ENCODE results near the gene LEAP2. TPM values are rescaled to one million over a fixed set of nuclear protein-coding genes. Genes with fewer than 3 reads are reported as not detected.

The LEAP2 gene
- total RNA-seq, 1 donor, result 0.18 TPM

DNA sequence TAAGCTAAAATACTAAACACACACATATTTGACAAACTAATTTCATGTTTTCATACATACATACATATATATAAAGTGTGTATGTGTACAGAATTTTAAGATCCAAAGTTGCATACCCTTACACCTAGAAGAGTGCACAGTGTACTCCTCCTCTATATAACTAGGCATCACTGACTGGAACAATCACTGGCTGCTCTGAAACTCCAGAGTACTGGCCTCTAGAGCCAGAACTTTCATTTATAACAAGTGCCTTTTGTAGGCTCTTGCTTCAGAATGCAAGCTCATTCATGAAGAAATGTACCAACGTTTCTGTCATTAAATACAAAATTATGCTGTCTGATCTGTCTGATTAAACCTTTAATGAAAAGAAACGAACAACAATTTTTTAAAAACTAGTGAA, 4.0 kb downstream of the LEAP2 start:
- no peak overlapping the region for H3K4me3 ChIP-seq (ENCODE audit: low read depth, low read length)
- TF ChIP-seq, protein P1, sequence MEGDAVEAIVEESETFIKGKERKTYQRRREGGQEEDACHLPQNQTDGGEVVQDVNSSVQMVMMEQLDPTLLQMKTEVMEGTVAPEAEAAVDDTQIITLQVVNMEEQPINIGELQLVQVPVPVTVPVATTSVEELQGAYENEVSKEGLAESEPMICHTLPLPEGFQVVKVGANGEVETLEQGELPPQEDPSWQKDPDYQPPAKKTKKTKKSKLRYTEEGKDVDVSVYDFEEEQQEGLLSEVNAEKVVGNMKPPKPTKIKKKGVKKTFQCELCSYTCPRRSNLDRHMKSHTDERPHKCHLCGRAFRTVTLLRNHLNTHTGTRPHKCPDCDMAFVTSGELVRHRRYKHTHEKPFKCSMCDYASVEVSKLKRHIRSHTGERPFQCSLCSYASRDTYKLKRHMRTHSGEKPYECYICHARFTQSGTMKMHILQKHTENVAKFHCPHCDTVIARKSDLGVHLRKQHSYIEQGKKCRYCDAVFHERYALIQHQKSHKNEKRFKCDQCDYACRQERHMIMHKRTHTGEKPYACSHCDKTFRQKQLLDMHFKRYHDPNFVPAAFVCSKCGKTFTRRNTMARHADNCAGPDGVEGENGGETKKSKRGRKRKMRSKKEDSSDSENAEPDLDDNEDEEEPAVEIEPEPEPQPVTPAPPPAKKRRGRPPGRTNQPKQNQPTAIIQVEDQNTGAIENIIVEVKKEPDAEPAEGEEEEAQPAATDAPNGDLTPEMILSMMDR (IDR thresholded peaks at IDR 0.05; ENCODE audit: insufficient read depth, low read length), result no peak
- no peak for DNase-seq (ENCODE audit: low read depth)

DNA sequence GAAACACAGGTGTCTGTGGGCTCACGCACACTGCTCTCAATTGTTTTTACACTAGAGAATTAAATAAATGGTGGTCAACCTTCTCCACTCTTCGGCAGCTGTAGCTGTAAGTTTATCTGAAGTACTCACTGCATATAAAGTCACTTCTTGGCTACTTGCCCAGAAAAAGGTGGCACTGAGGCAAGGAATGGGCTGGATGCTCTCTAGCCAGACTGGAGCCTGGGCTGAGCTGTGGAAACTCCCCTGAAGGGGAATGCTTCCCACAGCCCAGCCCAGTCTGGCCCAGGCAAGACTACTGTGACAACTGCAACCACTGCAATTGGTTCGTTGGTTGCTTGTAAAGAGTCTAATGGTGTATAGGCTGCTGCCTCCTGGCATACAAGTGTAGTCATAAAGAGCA, 4.5 kb downstream of the LEAP2 start:
- TF ChIP-seq, protein P1 (IDR thresholded peaks at IDR 0.05; ENCODE audit: insufficient read depth, low read length), result no peak

DNA sequence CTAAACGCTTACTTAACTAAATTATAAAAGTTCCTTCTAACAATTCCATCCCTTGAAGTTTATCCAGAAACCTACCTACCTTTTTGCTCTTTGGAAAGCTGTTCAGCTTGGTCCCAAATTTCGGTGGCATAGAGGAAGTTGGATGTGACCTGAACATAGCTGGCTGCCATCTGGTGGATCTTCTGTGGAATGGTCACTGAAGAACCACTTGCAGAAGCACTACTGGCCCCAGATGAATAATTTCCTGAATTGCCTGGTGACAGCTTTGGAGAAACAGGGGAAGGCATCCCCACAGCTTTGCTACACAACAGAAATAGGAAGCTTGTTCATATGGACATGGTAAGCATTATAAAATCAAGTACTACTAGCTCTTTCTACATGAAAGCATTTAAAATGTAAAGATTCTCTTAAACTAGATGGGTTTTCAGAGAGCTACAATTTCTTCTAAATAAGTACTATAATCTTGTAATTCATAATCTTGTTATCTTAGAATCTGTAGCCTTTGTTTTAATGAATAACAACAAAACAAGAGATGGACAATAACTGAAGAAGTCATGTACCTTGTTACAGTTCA, 9.9 kb downstream of the LEAP2 start:
- DNase-seq (ENCODE audit: low read depth), result peak; percentile 77
- TF ChIP-seq, protein P1 (IDR thresholded peaks at IDR 0.05; ENCODE audit: insufficient read depth, low read length), result peak; percentile 72
- no peak overlapping the region for H3K4me3 ChIP-seq (ENCODE audit: low read depth, low read length)

More for the DNA sequence above, 4.5 kb downstream of the LEAP2 start:
- H3K4me3 ChIP-seq (ENCODE audit: low read depth, low read length), result no peak overlapping the region
- DNase-seq (ENCODE audit: low read depth), result peak; percentile 62

DNA sequence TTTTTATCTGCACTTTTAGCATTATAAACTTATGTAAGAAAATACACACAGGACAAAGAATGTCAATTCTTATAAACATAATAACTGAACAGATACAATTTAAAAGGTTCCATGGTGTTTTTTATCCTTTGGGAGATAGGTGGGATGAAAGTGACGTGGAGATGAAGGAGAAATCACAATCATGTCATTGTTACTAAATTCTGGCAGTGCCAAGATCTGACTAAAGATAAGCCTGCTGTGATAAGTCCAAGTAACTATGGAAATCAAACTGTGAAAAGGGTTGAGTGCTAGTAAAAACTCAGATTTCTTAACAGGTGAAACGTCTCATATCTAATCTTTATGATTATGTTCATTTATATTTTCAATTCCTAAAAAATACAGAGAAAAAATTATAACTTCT, 11.1 kb downstream of the LEAP2 start:
- DNase-seq (ENCODE audit: low read depth), result no peak
- TF ChIP-seq, protein P1 (IDR thresholded peaks at IDR 0.05; ENCODE audit: insufficient read depth, low read length), result no peak

DNA sequence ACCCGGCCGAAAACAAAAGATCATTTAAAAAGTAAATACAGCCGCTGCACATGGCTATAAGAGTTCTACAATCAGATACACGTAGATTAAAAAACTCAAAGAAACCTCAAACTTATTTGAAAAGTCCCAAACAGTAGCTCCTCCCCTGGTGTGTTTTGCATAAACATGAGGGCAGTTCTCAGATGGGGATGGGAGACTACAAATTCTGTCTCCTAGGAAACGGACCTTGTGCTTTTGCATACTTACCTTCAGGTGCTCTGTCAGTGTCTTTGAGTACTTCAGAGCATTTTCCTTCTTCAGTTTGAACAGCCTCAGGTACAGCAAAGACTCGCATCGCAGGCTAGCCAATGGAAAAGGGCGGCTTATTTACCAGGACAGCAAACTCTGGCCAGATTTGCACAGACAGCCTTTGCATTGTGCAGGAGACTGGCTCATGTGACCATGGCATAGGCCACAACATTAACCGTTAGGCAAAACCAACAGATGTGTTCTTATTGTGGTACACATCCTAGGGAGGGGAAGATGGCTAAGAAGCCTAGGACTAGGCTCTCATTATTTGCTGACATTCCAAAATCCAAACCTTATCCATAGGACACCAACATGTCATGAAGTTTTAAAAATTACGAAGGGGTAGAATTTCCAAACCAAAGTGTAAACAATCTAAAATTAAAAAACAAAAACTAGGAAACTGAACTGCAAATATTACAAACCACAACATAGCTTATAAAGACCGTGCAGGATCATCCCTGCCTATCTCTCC, 12.8 kb downstream of the LEAP2 start:
- no peak for DNase-seq (ENCODE audit: low read depth)
- no peak overlapping the region for H3K4me3 ChIP-seq (ENCODE audit: low read depth, low read length)
- TF ChIP-seq, protein P1 (IDR thresholded peaks at IDR 0.05; ENCODE audit: insufficient read depth, low read length), result no peak

More for the DNA sequence above, 11.1 kb downstream of the LEAP2 start:
- no peak overlapping the region for H3K4me3 ChIP-seq (ENCODE audit: low read depth, low read length)

DNA sequence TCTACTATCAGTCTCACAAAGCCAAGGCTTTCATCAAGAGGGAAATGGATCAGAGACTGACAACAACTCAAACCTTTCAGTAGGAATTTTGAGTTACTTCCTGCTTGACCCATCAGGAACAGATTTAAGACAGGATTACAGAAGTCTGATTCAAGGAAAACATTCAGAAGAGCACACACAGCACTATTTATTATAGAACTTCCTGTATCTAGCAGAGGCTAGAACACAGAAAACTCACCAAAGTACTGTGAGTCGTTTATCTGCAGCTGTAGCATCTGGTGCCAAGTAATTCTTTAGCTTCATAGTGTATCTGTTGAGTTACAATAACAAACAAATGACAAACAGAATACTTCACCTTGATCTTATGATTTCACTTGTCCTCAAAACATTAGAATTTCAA, 13.8 kb downstream of the LEAP2 start:
- no peak overlapping the region for H3K4me3 ChIP-seq (ENCODE audit: low read depth, low read length)
- TF ChIP-seq, protein P1 (IDR thresholded peaks at IDR 0.05; ENCODE audit: insufficient read depth, low read length), result no peak
- DNase-seq (ENCODE audit: low read depth), result no peak

Measured in fibroblast of the aortic adventitia (primary cell).